Heart left ventricle (tissue), 16 donors: ENCODE results near the gene A2M. TPM values are rescaled to one million over a fixed set of nuclear protein-coding genes. Genes with fewer than 3 reads are reported as not detected.

ENCODE experiments used
- ATAC-seq, 4 donors: fragments of 200-7000 bp; cut with Tn5 transposase; one replicate each; pipeline ENCODE4 v1.9.1; 2020 to 2022; ENCODE audit warnings: moderate library complexity in 4 of 4, mild to moderate bottlenecking in 3 of 4, moderate number of reproducible peaks in 1 of 4
- DNase-seq, 5 donors: peaks; one replicate each; pipeline ENCODE4 v3.0.0-alpha.2; 2020
- H3K27ac ChIP-seq, 12 donors: fragments of 200-600 bp; sonication (generic) in 4 of 12; one replicate each; pipeline versions ENCODE4 v1.5.0 to v1.8.0; 2016 to 2022; ENCODE audit warnings: mild to moderate bottlenecking in 2 of 12
- H3K27me3 ChIP-seq, 9 donors: fragments of 200-600 bp; sonication (generic) in 2 of 9; one replicate each; pipeline versions ENCODE4 v1.5.1 to v1.8.0; 2016 to 2022; ENCODE audit warnings: mild to moderate bottlenecking in 3 of 9
- H3K36me3 ChIP-seq, 9 donors: fragments of 200-600 bp; sonication (generic) in 2 of 9; one replicate each; pipeline versions ENCODE4 v1.5.0 to v1.8.0; 2018 to 2022; ENCODE audit warnings: mild to moderate bottlenecking in 2 of 9
- H3K4me1 ChIP-seq, 12 donors: fragments of 200-600 bp; sonication (generic) in 4 of 12; one replicate each; pipeline versions ENCODE4 v1.5.0 to v1.8.0; 2016 to 2022; ENCODE audit warnings: mild to moderate bottlenecking in 3 of 12
- H3K4me3 ChIP-seq, 12 donors: fragments of 200-600 bp; sonication (generic) in 4 of 12; one replicate each; pipeline versions ENCODE4 v1.5.0 to v1.8.0; 2017 to 2022; ENCODE audit warnings: mild to moderate bottlenecking in 9 of 12, moderate library complexity in 4 of 12
- H3K9me3 ChIP-seq, 12 donors: fragments of 200-600 bp; sonication (generic) in 4 of 12; one replicate each; pipeline versions ENCODE4 v1.5.0 to v1.8.0; 2016 to 2022; ENCODE audit warnings: mild to moderate bottlenecking in 1 of 12
- CTCF ChIP-seq, 12 donors: fragments of 200-600 bp; sonication (generic) in 4 of 12; IDR thresholded peaks; one replicate each; pipeline versions ENCODE4 v1.5.0 to v1.8.0; 2018 to 2022; ENCODE audit warnings: antibody characterized with exemption in 12 of 12, mild to moderate bottlenecking in 5 of 12
- POLR2A ChIP-seq, 2 donors: fragments of 450-650 bp; IDR thresholded peaks; one replicate each; pipeline ENCODE4 v1.6.1; 2017; ENCODE audit warnings: antibody characterized with exemption in 2 of 2, mild to moderate bottlenecking in 2 of 2, moderate library complexity in 2 of 2
- WGBS, 4 donors: extraction: QIAGEN DNeasy Blood & Tissue Kit in 2 of 4; methylation state at CpG; one replicate each; pipeline versions ENCODE4 v1.1.5 to v1.1.7; 2013 to 2018; 5-methylcytosine and 5-hydroxymethylcytosine counted together
- intact Hi-C, 10 donors: fragments of 100-400 bp; cut with DNase I; formaldehyde crosslinking; loops; one replicate each; pipeline versions ENCODE4 v1.11.1 to v1.14.2; 2022
- polyA plus RNA-seq, 2 donors: library from polyadenylated mRNA; stranded (reverse); fragments of 200-250 nt; gene quantifications; one replicate each; pipeline ENCODE4 v1.2.3, GENCODE V29; 2013
- total RNA-seq, 9 donors: library from RNA; depleted of rRNA in 2 of 9; stranded (reverse); fragments of >200 nt in 2 of 9; fragmentation: NEBNext Ultra II Directional in 3 of 9; extraction: Animal tissue kit (Norgen Biotek cat#: 25700) in 3 of 9; gene quantifications; one replicate each; pipeline versions ENCODE4 v1.1.0 to v1.2.4, GENCODE V29; 2016 to 2023
- donor health status: ischemic (EF 13 %, LVEDD 7.1; RV severe dilation, severe dysfunction).
- donor health status: healthy with polysubstance abuse.
- donor health status: DM: no; HTN: yes; CAD: no.
- donor health status: DM: no; HTN: no; CAD: no.
- donor health status: ischemic (EF 25% LVEDD 6.9; RV normal size, moderate dysfunction).
- donor health status: ischemic (EF 25% LVEDD 5.7; RV mildly dilated, moderate dysfunction).
- donor health status: healthy.
- donor health status: DM: yes; HTN: yes; CAD: no.
- donor health status: ischemic (EF 35%, LVEDD 5.7; RV mildly dilated, moderate dysfunction).
- donor health status: nonischemic (EF 11% LVEDD 7.7; RV severe dilation, severe dysfunction).
- donor health status: DM: yes; HTN: yes; CAD: no.
- donor health status: PGD.
- donor health status: ischemic (EF 29% LVEDD 5.4; RV normal size, mild dysfunction).
- donor health status: nonischemic (EF 23%, LVEDD 6.1; RV moderate dilation, normal function).

Gene A2M
- total and polyA plus RNA-seq, 11 donors: 133 to 1,706 (median 385) TPM

- intact Hi-C loops: loop anchor here in 1 of 10 donors (5.0 kb wide), 1 partner anchor 45 kb away; no protein-coding TSS in a partner anchor
Measured at GRCh38 chr12:9122091-9122609, 6.4 kb upstream of the A2M start.

GRCh38 chr12:9120487-9121184, 4.9 kb upstream of the A2M start:
- DNase-seq (no peak), ATAC-seq (no peak)
- H3K27ac ChIP-seq: peak overlapping the region in 4 of 12 donors; percentile 13 to 90 (median 49)
- TF ChIP-seq POLR2A (IDR thresholded peaks at IDR 0.05) (no peak), CTCF (IDR thresholded peaks at IDR 0.05) (no peak)
- 84 to 95% (median 88%) methylated on average over 10 of the region's 10 CpGs for WGBS, 4 donors
- intact Hi-C loops: loop anchor here in 1 of 10 donors (5.0 kb wide), 1 partner anchor 47 kb away; no protein-coding TSS in a partner anchor
- no peaks in the 10 kb centered on the region for H3K27me3 ChIP-seq
- H3K4me3 ChIP-seq: no peak overlapping the region
- no peaks in the 10 kb centered on the region for H3K36me3 ChIP-seq
- H3K9me3 ChIP-seq: no peaks in the 10 kb centered on the region
- peaks cover 3 to 71% (median 48%) of the 10 kb centered on the region in 12 donors for H3K4me1 ChIP-seq

More at GRCh38 chr12:9122091-9122609, 6.4 kb upstream of the A2M start:
- Histone ChIP-seq H3K36me3 (no peaks in the 10 kb centered on the region), H3K4me3 (peak overlapping the region in 4 of 12 donors; percentile 1 to 28 (median 20)), H3K4me1 (peaks cover 0 to 56% (median 38%) of the 10 kb centered on the region in 12 donors), H3K9me3 (no peaks in the 10 kb centered on the region), H3K27ac (peak overlapping the region in 6 of 12 donors; percentile 8 to 60 (median 42)), H3K27me3 (no peaks in the 10 kb centered on the region)
- ATAC-seq (no peak), DNase-seq (no peak)
- no peak for TF ChIP-seq POLR2A (IDR thresholded peaks at IDR 0.05)
- TF ChIP-seq CTCF (IDR thresholded peaks at IDR 0.05): no peak
- WGBS, 4 donors: 60 to 77% (median 65%) methylated on average over 3 of the region's 3 CpGs

- ATAC-seq (peak; percentile 13 to 70 (median 40)), DNase-seq (no peak)
- Histone ChIP-seq H3K27ac (peak overlapping the region; percentile 73 to 90 (median 83)), H3K4me3 (no peak overlapping the region), H3K9me3 (no peaks in the 10 kb centered on the region), H3K27me3 (no peaks in the 10 kb centered on the region), H3K36me3 (peaks cover 0 to 5% (median 1%) of the 10 kb centered on the region in 9 donors), H3K4me1 (peaks cover 3 to 70% (median 39%) of the 10 kb centered on the region in 12 donors)
- WGBS, 4 donors: 59 to 76% (median 62%) methylated on average over 3 of the region's 3 CpGs
- TF ChIP-seq POLR2A (IDR thresholded peaks at IDR 0.05): no peak
- TF ChIP-seq CTCF (IDR thresholded peaks at IDR 0.05): no peak
- intact Hi-C loops: loop anchor here in 7 of 10 donors (5.0 to 10.0 kb wide), 6 partner anchors 44 to 164 kb away; no protein-coding TSS in a partner anchor
Measured at GRCh38 chr12:9118158-9118557, 2.4 kb upstream of the A2M start.

GRCh38 chr12:9114946-9115345, 773 bp downstream of the A2M start:
- TF ChIP-seq CTCF (IDR thresholded peaks at IDR 0.05) (no peak), POLR2A (IDR thresholded peaks at IDR 0.05) (no peak)

More at GRCh38 chr12:9114946-9115345, 773 bp downstream of the A2M start:
- intact Hi-C loops: loop anchor here in 7 of 10 donors (2.0 to 10.0 kb wide), 9 partner anchors 43 to 167 kb away; no protein-coding TSS in a partner anchor
- peak overlapping the region; percentile 15 to 71 (median 64) for H3K4me3 ChIP-seq
- H3K27ac ChIP-seq: peak overlapping the region; percentile 73 to 90 (median 83)
- H3K9me3 ChIP-seq: no peaks in the 10 kb centered on the region
- DNase-seq (no peak), ATAC-seq (no peak)
- H3K27me3 ChIP-seq: no peaks in the 10 kb centered on the region
- peaks cover 0 to 37% (median 34%) of the 10 kb centered on the region in 9 donors for H3K36me3 ChIP-seq
- H3K4me1 ChIP-seq: peaks cover 5 to 81% (median 36%) of the 10 kb centered on the region in 12 donors
